Measurements from ENCODE around the gene APPBP2.

APPBP2 gene

GRCh38 chr17:60562421-60562820 is 36.4 kb upstream of the APPBP2 start:
- TF ChIP-seq TEAD4 (IDR thresholded peaks at IDR 0.05): no peak
- no peak for TF ChIP-seq EGR1 (IDR thresholded peaks at IDR 0.05)
- TF ChIP-seq, protein P1, sequence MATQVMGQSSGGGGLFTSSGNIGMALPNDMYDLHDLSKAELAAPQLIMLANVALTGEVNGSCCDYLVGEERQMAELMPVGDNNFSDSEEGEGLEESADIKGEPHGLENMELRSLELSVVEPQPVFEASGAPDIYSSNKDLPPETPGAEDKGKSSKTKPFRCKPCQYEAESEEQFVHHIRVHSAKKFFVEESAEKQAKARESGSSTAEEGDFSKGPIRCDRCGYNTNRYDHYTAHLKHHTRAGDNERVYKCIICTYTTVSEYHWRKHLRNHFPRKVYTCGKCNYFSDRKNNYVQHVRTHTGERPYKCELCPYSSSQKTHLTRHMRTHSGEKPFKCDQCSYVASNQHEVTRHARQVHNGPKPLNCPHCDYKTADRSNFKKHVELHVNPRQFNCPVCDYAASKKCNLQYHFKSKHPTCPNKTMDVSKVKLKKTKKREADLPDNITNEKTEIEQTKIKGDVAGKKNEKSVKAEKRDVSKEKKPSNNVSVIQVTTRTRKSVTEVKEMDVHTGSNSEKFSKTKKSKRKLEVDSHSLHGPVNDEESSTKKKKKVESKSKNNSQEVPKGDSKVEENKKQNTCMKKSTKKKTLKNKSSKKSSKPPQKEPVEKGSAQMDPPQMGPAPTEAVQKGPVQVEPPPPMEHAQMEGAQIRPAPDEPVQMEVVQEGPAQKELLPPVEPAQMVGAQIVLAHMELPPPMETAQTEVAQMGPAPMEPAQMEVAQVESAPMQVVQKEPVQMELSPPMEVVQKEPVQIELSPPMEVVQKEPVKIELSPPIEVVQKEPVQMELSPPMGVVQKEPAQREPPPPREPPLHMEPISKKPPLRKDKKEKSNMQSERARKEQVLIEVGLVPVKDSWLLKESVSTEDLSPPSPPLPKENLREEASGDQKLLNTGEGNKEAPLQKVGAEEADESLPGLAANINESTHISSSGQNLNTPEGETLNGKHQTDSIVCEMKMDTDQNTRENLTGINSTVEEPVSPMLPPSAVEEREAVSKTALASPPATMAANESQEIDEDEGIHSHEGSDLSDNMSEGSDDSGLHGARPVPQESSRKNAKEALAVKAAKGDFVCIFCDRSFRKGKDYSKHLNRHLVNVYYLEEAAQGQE (IDR thresholded peaks at IDR 0.05; ENCODE audit: low read depth): no peak
- TF ChIP-seq EP300 (IDR thresholded peaks at IDR 0.05; ENCODE audit: borderline replicate concordance): no peak
- no peak for TF ChIP-seq ZBTB7A (IDR thresholded peaks at IDR 0.05; ENCODE audit: low read depth)
- no peak for TF ChIP-seq YY1 (IDR thresholded peaks at IDR 0.05; ENCODE audit: low read depth)
- TF ChIP-seq FOXM1 (IDR thresholded peaks at IDR 0.05; ENCODE audit: borderline replicate concordance, low read depth): no peak
- no peak for TF ChIP-seq TAF1 (IDR thresholded peaks at IDR 0.05; ENCODE audit: low read depth)
- no peak for TF ChIP-seq USF1 (IDR thresholded peaks at IDR 0.05)
- no peak for TF ChIP-seq CREB1 (IDR thresholded peaks at IDR 0.05; ENCODE audit: low read depth)
- no peak for TF ChIP-seq CEBPB (IDR thresholded peaks at IDR 0.05)
- no peak for TF ChIP-seq RAD21 (IDR thresholded peaks at IDR 0.05; ENCODE audit: low read depth)
- no peak for TF ChIP-seq NFIC (IDR thresholded peaks at IDR 0.05)
- TF ChIP-seq, protein P2, sequence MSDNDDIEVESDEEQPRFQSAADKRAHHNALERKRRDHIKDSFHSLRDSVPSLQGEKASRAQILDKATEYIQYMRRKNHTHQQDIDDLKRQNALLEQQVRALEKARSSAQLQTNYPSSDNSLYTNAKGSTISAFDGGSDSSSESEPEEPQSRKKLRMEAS (IDR thresholded peaks at IDR 0.05): no peak
- no peak for TF ChIP-seq TCF12 (IDR thresholded peaks at IDR 0.05; ENCODE audit: low read depth)

DNA sequence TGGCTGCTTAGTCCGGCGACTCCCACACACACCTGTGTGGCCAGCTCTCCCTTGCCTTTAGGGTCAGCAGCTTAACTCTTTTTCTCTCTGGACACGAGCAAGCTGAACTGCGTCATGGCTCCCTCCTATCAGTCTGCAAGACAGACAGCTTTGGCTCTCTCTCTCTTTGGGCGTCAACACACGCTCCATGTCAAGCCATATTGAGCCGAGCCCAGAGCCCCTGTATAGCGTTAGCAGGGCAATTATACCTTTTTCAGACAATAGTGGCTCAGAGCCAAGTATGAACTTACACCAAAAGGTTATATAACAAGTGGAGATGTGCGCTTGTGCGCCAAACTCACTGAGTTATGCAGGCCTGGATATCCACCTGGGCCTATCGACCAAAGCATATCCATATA is 34.8 kb upstream of the APPBP2 start:
- TF ChIP-seq, protein P2 (IDR thresholded peaks at IDR 0.05): no peak
- no peak for TF ChIP-seq CEBPB (IDR thresholded peaks at IDR 0.05)
- TF ChIP-seq NFIC (IDR thresholded peaks at IDR 0.05): no peak
- no peak for TF ChIP-seq TCF12 (IDR thresholded peaks at IDR 0.05; ENCODE audit: low read depth)
- no peak for TF ChIP-seq TEAD4 (IDR thresholded peaks at IDR 0.05)
- TF ChIP-seq TAF1 (IDR thresholded peaks at IDR 0.05; ENCODE audit: low read depth): no peak
- no peak for TF ChIP-seq EGR1 (IDR thresholded peaks at IDR 0.05)
- no peak for TF ChIP-seq USF1 (IDR thresholded peaks at IDR 0.05)
- TF ChIP-seq, protein P1 (IDR thresholded peaks at IDR 0.05; ENCODE audit: low read depth): no peak
- no peak for TF ChIP-seq FOXM1 (IDR thresholded peaks at IDR 0.05; ENCODE audit: borderline replicate concordance, low read depth)
- no peak for TF ChIP-seq YY1 (IDR thresholded peaks at IDR 0.05; ENCODE audit: low read depth)
- TF ChIP-seq RAD21 (IDR thresholded peaks at IDR 0.05; ENCODE audit: low read depth): no peak
- no peak for TF ChIP-seq ZBTB7A (IDR thresholded peaks at IDR 0.05; ENCODE audit: low read depth)
- no peak for TF ChIP-seq CREB1 (IDR thresholded peaks at IDR 0.05; ENCODE audit: low read depth)
- TF ChIP-seq EP300 (IDR thresholded peaks at IDR 0.05; ENCODE audit: borderline replicate concordance): no peak

DNA sequence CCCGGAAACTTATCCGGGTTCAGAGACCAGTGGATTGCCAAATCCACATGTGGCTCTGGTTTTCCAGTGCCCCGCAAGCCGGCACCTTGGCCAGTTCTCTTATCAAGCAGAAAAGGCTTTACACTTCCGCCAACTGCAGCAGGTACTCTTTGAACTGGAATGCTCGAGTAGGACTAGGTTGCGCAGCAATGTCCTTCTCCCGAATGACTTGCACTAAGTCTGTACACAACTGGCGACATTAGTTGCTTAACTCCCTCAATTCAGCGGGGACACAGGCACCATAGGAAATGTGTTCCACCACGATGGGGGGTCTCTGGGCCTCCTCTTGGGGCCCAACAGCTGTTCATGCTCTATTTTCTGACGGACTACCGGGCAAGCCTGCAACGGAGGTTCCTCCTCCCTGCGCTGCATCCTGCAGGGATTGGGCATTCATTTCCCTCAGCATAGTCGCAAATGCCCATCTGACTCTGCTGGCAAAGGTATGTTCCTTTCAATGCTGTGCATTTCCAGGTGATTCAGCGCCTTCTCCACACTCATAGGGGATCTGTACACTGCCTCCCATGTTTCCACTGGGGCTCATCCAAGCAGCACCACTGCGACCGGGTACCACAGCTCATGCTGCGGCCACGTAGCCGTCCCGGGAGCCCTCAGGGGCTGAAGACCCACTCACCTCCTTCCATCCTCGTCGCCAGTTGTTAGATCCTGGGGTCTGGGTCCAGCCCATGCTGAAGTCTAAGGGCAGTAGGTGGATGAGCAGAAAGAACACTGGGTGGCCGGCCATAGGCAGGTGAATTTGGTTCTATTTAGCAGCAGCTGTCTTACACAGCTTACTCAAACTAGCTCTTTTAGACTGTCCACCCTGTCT is 34.2 kb upstream of the APPBP2 start:
- TF ChIP-seq CEBPB (IDR thresholded peaks at IDR 0.05): no peak
- TF ChIP-seq TAF1 (IDR thresholded peaks at IDR 0.05; ENCODE audit: low read depth): no peak
- no peak for TF ChIP-seq CREB1 (IDR thresholded peaks at IDR 0.05; ENCODE audit: low read depth)
- TF ChIP-seq ZBTB7A (IDR thresholded peaks at IDR 0.05; ENCODE audit: low read depth): no peak
- TF ChIP-seq TEAD4 (IDR thresholded peaks at IDR 0.05): no peak
- TF ChIP-seq EP300 (IDR thresholded peaks at IDR 0.05; ENCODE audit: borderline replicate concordance): no peak
- no peak for TF ChIP-seq FOXM1 (IDR thresholded peaks at IDR 0.05; ENCODE audit: borderline replicate concordance, low read depth)
- TF ChIP-seq EGR1 (IDR thresholded peaks at IDR 0.05): no peak
- no peak for TF ChIP-seq RAD21 (IDR thresholded peaks at IDR 0.05; ENCODE audit: low read depth)
- TF ChIP-seq, protein P2 (IDR thresholded peaks at IDR 0.05): no peak
- TF ChIP-seq YY1 (IDR thresholded peaks at IDR 0.05; ENCODE audit: low read depth): no peak
- TF ChIP-seq, protein P1 (IDR thresholded peaks at IDR 0.05; ENCODE audit: low read depth): no peak
- no peak for TF ChIP-seq USF1 (IDR thresholded peaks at IDR 0.05)
- TF ChIP-seq NFIC (IDR thresholded peaks at IDR 0.05): no peak
- no peak for TF ChIP-seq TCF12 (IDR thresholded peaks at IDR 0.05; ENCODE audit: low read depth)
